Lung (tissue), 12 donors: ENCODE data around the gene SLCO3A1. TPM values are rescaled to one million over a fixed set of nuclear protein-coding genes. Genes with fewer than 3 reads are reported as not detected.

Experiments used
- ATAC-seq: fragments of 200-7000 bp; cut with Tn5 transposase; one replicate; pipeline ENCODE4 v1.9.1; 2020; ENCODE audit warnings: moderate number of reproducible peaks; ENCODE audit not compliant: insufficient read depth, low FRiP score
- DNase-seq, 3 donors: peaks; one replicate each; pipeline ENCODE4 v3.0.0-alpha.2; 2013 to 2017
- H3K27ac ChIP-seq, 2 donors: one replicate each; pipeline ENCODE4 v1.5.1; 2013; ENCODE audit warnings: mild to moderate bottlenecking in 2 of 2, moderate library complexity in 2 of 2, control low read depth in 1 of 2, inconsistent platforms in 1 of 2, low read depth in 1 of 2, low read length in 1 of 2
- H3K27me3 ChIP-seq, 3 donors: one replicate each; pipeline ENCODE4 v1.5.1; 2013; ENCODE audit warnings: low read length in 2 of 3; ENCODE audit not compliant: control insufficient read depth in 3 of 3, insufficient read depth in 3 of 3
- H3K36me3 ChIP-seq, 4 donors: one replicate each; pipeline ENCODE4 v1.5.1; 2013; ENCODE audit warnings: low read length in 4 of 4, mild to moderate bottlenecking in 1 of 4, moderate library complexity in 1 of 4; ENCODE audit not compliant: control insufficient read depth in 4 of 4, insufficient read depth in 4 of 4
- H3K4me1 ChIP-seq, 5 donors: one replicate each; pipeline ENCODE4 v1.5.1; 2013; ENCODE audit warnings: low read length in 5 of 5, mild to moderate bottlenecking in 2 of 5, moderate library complexity in 1 of 5; ENCODE audit not compliant: control insufficient read depth in 5 of 5, insufficient read depth in 5 of 5
- H3K4me3 ChIP-seq: one replicate; pipeline ENCODE4 v1.5.1; 2013; ENCODE audit warnings: mild to moderate bottlenecking, control low read depth, moderate library complexity
- H3K9ac ChIP-seq, 2 donors: one replicate each; pipeline ENCODE4 v1.5.1; 2013; ENCODE audit warnings: low read length in 2 of 2, control low read depth in 1 of 2; ENCODE audit not compliant: insufficient read depth in 1 of 2
- H3K9me3 ChIP-seq, 4 donors: one replicate each; pipeline ENCODE4 v1.5.1; 2013; ENCODE audit warnings: low read length in 3 of 4, mild to moderate bottlenecking in 1 of 4, moderate library complexity in 1 of 4; ENCODE audit not compliant: control insufficient read depth in 4 of 4, insufficient read depth in 3 of 4
- WGBS, 2 donors: extraction: QIAGEN DNeasy Blood & Tissue Kit; methylation state at CpG; one replicate each; pipeline ENCODE4 v1.1.7; 2013; 5-methylcytosine and 5-hydroxymethylcytosine counted together
- polyA plus RNA-seq, 2 donors: library from polyadenylated mRNA; stranded (reverse); fragments of 200-250 nt; gene quantifications; one replicate each; pipeline ENCODE4 v1.2.1, GENCODE V29; 2013
- total RNA-seq, 2 donors: library from RNA; depleted of rRNA in 1 of 2; stranded (reverse); fragments of >200 nt in 1 of 2; gene quantifications; one replicate each; pipeline ENCODE4 v1.2.1, GENCODE V29; 2014 to 2021
- TF ChIP-seq, protein P1 (sequence below): IDR thresholded peaks from 2 replicates; pipeline ENCODE4 v1.5.1; 2012; ENCODE audit warnings: mild to moderate bottlenecking; ENCODE audit errors: control extremely low read depth, extremely low read depth
- donor health status: control.
- donor health status: control.
- donor health status: Bipolar disorder and iron deficiency.
- donor health status: healthy.
- donor health status: DM: yes; HTN: yes; CAD: no.

Gene SLCO3A1
- total and polyA plus RNA-seq, 4 donors = 20.5 to 56.3 (median 33.5) TPM

DNA sequence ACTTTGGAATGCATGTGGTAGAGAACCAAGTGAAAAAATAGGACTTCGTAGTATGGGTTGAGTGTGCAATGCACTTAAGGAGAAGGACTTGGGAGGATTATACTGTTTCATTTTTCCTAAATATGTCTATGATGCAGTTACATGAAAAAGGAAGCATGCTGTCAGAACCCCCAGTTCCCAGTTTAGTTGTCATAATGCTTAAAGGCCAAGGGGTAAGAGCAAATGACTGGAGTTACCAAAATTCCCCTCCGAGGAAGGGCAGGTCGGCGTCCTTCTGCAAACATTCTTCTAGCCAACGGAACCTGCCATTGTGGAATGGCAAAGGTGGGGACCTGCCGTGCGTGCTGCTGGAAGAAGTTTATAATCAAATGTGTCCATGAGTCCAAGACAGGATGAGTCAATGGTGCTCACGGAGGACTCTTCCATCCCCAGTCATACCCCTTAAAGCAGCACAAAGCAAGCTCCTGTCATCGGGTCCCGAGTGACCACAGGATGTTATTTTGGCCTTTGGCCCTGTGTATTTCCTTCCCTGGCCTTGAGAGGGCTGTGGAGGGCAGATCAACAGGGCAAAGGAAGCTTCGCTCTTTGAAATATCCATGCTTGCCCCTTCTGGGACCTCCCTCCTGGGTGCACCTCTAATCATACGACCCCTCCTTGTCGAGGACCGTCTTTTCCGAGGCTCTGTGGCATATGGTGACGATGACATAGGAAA lies 93.2 kb downstream of the SLCO3A1 start:
- WGBS, 2 donors = 51 to 55% methylated on average over 16 of the region's 16 CpGs
- Histone ChIP-seq H3K4me1 (peaks cover 26 to 55% (median 34%) of the 10 kb centered on the region in 5 donors), H3K27me3 (no peaks in the 10 kb centered on the region), H3K4me3 (no peak overlapping the region), H3K27ac (peak overlapping the region in 1 of 2 donors; percentile 81), H3K9me3 (no peaks in the 10 kb centered on the region), H3K36me3 (no peaks in the 10 kb centered on the region), H3K9ac (no peak overlapping the region)
- TF ChIP-seq, protein P1, sequence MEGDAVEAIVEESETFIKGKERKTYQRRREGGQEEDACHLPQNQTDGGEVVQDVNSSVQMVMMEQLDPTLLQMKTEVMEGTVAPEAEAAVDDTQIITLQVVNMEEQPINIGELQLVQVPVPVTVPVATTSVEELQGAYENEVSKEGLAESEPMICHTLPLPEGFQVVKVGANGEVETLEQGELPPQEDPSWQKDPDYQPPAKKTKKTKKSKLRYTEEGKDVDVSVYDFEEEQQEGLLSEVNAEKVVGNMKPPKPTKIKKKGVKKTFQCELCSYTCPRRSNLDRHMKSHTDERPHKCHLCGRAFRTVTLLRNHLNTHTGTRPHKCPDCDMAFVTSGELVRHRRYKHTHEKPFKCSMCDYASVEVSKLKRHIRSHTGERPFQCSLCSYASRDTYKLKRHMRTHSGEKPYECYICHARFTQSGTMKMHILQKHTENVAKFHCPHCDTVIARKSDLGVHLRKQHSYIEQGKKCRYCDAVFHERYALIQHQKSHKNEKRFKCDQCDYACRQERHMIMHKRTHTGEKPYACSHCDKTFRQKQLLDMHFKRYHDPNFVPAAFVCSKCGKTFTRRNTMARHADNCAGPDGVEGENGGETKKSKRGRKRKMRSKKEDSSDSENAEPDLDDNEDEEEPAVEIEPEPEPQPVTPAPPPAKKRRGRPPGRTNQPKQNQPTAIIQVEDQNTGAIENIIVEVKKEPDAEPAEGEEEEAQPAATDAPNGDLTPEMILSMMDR = no peak
- DNase-seq (no peak), ATAC-seq (no peak)

DNA sequence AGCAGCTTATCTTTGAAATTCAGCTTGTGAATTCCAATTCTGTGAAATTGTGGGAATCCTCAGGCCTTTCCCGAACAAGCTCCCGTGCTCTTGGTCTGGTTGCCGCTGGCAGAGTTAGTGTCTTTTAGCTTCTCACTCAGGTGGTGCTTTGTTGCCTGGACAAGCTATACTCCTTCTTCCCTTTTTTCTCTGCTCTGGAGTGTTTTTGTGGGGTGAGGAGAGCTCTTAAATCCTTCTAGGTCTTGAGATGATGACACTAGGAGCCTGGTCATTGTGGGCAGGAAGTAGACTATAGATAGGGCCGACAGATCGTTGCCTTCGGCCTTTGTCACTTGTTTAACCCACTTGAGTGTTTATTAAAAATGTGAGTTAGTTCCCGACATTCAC lies 93.8 kb downstream of the SLCO3A1 start:
- Histone ChIP-seq H3K9me3 (no peaks in the 10 kb centered on the region), H3K36me3 (no peaks in the 10 kb centered on the region), H3K9ac (no peak overlapping the region), H3K27me3 (no peaks in the 10 kb centered on the region), H3K4me3 (no peak overlapping the region), H3K4me1 (peaks cover 24 to 53% (median 32%) of the 10 kb centered on the region in 5 donors), H3K27ac (peak overlapping the region; percentile 15 to 81)
- WGBS, 2 donors = 15 to 28% methylated on average over 7 of the region's 7 CpGs
- no peak for ATAC-seq
- TF ChIP-seq, protein P1 = no peak
- DNase-seq = no peak

DNA sequence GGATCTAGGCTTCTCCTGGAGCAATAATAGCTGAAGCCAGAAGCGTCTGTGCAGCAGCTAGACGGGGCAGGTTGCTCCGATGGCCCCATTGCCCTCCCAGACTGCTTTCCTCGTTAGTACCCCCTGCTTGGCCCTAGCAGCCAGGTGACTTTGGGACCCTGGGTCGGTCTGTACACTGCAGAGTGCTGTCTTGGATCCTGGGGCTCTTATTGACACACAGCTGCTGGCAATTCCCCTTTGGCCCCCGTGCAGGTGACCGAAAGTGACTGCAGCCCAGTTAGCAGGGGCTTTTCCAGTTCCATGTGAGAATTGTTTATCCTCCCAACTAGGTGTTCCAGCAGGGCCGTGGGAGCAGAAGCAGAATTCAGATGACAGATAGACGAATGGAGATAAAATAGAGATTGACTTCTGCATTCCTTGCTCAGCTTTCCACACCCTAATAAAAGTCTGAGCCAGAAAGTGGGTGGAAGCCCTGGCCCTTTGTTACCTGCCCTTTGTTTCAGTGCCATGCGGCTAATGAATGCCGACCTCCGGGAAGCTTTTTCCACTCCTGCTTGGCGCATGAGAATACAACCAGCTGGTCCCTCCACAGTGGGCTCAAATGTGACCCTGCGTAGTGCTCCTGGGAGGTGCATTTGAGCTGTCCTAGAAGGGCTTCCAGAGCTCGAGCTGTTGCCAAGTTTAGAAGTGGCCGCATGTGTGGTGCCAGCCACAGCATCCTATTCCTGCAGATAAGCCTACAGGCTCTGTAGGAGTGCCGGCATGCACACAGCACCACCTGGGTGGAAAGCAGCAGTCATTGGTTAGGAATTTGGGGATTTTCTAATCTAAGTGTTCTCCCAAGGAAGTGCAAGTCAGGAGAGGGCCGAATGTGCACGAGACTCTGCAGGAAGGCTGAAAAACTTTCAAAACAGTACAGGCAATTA lies 94.4 kb downstream of the SLCO3A1 start:
- peak; percentile 42 for ATAC-seq
- H3K9me3 ChIP-seq = no peaks in the 10 kb centered on the region
- H3K9ac ChIP-seq = no peak overlapping the region
- H3K4me1 ChIP-seq = peaks cover 19 to 47% (median 26%) of the 10 kb centered on the region in 5 donors
- peak overlapping the region; percentile 35 to 81 for H3K27ac ChIP-seq
- no peak for DNase-seq
- no peak overlapping the region for H3K4me3 ChIP-seq
- H3K36me3 ChIP-seq = no peaks in the 10 kb centered on the region
- H3K27me3 ChIP-seq = no peaks in the 10 kb centered on the region
- TF ChIP-seq, protein P1 = no peak
- WGBS, 2 donors = 36 to 39% methylated on average over 19 of the region's 19 CpGs
